HG02759 (cell line): ENCODE results near the gene SEC61B.
"Not testable (repeated sequence)": the region's sequence is repeated elsewhere in the genome, so short reads cannot be mapped to it uniquely, and the experiment has no call there.

ENCODE experiments used
- ATAC-seq: cut with Tn5 transposase; IDR thresholded peaks from one replicate; pipeline ENCODE4 v1.9.1; 2021; ENCODE audit warnings: mild to moderate bottlenecking, moderate library complexity; ENCODE audit not compliant: unreplicated experiment

SEC61B gene

DNA sequence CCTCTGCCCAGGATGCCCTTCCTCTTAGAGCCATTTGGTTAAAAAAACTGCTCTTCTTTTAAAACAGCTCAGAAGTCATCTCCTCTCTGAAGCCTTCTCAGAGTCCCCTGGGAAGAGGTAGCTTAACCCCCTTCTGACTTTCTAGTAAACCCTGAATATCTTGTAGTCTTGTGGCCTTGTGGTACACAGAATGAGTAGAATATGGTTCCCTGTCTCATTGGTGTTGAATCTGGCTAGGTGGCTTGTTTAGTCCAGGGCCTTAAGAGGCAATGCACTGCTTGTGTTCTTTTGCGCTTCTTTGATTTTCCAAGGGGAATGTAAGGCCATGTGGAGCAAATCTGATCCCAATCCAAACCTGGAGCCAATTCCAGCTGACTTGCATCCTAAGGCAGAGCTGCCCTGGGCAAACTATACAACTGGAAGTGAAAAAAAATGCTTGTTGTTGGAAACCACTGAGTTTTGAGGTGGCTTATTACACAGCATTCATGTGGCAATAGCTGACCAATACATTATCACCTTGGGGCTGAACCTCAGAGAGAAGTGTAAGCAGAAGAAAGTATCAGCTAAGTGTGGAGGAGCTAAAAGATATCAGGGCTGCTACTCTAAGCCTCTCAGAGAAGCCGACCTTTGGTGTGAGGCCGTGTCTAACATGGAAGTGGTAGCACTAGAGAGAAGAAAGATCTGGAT, 31.3 kb upstream of the SEC61B start:
- no peak for ATAC-seq

DNA sequence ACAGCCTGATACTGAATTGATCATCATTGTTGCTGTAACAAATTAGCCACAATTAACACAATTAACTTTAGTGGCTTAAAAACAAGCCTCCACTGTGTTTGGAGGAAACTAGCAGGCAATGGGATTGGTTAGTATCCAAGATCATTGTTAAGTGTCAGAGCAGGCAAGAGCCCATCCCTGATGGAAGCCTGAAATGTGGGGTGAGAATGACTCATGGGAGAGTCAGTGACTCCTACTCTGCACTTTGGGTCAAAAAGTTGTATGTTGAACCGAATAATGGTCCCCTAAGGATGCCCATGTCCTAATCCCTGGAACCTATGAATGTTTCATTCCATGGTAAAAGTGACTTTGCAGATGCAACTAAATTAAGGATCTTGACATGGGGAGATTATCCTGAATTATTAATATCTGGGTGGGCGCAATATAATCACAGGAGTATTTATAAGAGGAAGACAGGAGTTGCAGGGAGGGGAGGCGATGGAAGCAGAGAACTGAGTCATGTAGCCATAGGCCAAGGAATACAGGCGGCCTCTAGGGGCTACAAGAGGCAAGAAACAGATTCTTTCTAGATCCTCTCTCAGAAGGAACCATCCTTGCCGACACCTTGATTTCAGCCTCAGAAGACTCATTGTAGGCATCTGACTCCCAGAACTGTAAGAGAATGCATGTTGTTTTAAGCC, 29.2 kb upstream of the SEC61B start:
- no peak for ATAC-seq

DNA sequence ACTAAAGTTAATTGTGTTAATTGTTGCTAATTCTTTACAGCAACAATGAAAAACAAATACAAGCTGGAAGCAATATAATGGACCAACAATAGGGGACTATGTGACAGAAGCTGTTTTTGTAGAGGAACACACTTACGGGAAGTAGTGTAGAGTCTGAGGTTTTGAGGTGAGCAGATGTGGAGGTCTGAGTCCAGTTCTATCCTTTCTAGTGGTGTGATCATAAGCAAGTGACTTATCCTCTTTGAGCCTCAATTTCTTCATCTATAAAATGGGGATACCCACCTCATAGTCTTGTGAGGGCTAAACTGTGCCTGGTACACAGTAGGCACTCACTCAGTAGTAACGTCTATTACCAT, 28.6 kb upstream of the SEC61B start:
- ATAC-seq = no peak

DNA sequence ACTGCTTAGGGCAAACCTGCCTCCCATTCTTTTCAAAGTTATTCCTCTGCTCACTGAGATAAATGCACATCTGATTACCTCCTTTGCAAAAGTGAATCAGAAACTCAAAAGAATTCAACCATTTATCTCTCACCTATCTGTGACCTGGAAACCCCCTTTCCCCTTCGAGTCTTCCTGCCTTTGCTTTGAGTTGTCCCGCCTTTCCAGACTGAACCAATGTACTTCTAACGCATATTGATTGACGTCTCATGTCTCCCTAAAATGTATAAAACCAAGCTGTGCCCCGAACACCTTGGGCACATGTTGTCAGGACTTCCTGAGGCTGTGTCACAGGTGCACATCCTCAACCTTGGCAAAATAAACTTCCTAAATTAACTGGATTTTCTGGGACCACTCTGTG, 25.6 kb upstream of the SEC61B start:
- ATAC-seq = not testable (repeated sequence)

DNA sequence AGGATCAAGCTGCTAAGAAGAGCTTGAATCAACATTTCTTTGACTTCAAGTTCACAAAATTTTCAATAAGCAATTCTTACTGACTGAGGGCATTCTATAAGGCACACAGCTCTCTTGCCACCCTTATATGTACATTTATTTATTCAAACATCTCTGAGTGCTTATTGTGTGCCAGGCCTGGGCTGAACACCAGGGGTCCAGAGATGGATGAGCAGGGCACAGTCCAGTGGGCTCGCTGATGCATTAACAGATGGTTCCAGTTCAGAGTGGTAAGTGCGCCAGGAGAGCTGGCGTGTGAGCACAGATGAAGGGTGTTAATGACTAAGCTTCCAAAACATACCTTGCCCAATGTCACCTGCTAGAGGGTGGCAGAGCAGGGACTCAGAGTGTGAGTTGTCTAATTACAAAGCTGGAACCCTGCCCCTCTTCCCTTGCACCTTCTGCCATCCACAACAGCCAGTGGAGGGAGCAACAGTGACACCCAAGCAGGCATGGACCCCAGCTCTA, 24.9 kb upstream of the SEC61B start:
- ATAC-seq = no peak

DNA sequence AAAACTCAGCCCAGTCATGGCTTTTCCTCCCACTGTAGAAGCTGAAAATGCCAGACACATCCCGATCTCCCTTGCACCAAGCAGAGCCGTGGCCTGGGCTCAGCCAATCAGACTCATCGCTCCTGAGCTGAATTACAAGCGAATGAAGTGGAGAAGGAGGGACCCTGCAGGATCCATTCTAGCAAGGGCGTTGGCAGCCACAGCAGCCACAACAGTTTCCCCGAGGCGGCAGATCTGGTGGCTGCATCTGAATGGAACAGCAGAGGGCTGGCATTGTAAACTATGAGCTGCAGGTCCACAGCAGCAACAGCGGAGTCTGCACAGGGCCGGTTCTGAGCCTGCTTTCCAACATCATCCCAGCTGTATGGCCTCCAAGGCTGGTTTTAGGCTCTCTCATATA, 24.1 kb upstream of the SEC61B start:
- no peak for ATAC-seq

DNA sequence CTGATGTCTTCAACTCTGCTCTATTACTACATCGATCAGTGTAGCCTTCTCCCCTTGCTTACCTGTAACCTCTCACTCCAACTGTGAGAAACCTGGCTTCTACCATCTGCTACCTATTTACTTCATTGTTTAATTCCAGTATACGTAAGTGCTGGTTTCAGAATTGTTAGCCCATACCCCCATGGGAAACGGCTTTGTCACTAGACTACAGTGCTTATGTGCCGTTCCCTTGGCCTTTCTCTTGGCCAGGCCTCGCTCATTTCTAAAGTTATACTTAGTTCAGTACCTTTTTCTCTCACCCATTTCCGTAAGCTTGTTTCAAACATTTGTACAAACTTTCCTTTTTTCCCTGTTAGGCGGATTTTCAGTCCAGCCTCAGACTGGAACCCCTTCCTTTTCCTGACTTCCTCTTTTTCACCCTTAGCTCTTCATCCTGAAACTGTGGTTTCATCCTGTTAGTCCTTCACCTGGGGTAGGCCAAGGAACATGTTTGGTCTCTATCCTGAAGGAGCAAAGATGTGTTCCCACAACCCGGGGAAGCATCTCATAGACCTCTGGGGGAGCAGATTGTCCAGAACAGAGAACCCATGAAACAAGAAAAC, 22.0 kb upstream of the SEC61B start:
- no peak for ATAC-seq

DNA sequence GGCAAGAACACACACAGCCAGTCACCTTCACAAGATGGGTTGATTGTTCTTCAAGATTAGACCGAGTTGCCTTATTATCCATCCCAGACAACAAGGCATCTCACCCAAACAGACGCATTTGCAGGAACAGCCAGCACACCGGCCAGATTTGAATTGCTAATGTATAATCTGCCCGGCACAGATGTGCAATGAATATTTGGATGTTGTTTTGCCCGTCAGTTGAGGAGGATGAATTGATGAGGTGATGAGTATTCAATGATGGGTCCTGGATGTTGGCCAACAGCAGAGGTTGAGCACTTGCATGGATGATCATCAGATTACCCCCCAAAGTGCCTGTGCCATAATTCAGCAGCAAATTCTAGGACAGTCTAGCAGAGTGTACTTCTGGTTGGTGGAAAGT, 20.5 kb upstream of the SEC61B start:
- ATAC-seq = no peak

DNA sequence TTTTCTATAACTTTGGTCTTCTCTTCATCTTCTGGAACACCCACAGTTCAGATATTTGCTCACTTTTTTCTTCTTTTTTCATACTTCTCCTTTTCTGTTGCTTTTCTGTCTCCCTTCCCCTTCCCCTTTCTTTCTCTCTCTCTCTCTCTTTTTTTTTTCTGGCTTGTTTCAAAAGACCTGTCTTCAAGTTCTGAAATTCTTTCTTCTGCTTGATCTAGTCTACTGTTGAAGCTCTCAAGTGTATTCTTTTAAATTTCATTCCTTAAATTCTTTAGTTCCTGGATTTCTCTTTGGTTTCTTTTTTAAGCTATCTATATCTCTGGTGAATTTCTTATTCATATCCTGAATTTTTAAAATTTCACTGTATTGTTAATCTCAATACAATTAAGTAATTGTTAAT, 11.5 kb upstream of the SEC61B start:
- no peak for ATAC-seq

DNA sequence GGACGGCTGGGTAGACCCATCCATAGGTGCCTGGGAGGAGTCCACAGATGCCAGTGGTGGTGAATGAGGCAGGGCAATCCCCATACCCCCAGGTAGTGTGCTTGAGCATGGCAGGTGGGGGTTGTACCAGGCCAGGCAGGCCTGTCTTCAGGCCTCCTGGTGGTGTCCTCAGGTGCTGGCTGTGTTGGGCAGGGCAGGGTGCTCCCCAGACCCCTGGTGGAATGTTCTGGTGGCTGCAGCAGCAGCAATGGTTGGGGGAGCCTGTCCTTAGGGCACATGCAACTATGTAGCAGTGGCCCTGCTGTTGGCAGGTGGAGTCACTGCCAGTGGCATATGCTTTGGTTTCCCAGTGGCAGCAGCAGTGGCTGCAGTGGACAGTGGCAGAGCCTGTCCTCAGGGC, 10.3 kb upstream of the SEC61B start:
- no peak for ATAC-seq

DNA sequence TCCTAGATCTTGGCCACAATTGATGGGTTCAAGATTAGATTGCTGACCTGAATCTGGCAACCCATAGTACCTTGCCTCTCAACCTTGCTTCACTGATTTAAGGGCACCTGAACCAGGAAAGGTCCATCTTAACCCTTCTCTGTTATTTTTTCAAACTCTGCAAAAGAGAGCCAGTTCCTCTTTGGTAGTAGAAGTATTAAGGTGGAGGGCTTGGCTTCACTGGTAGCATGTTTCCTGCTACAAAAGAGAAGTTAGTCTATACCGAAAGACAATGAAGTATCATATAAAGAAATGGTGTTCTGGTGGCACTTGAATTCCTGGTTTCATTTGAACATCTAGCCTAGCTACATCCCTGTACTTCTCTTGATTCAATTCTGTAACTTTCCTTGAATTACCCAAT, 8.9 kb upstream of the SEC61B start:
- no peak for ATAC-seq

DNA sequence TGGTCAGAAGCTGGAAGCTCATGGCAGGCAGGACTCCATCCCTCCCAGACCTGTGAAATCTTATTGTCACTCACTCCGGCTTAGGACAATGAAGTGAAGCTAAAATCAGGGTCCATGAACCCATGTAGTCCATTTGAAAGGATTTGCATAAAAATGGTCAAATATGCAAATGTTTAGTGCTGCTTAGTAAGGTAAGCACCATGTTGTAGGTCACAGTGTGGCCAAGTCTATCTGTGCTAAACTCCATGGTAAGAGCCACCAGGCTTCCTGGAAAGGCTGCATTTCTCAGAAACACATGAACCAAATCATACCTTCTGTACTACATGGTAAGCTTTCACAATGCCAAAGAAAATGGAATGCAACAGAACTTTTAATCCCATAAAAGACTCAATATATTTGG, 6.0 kb upstream of the SEC61B start:
- no peak for ATAC-seq

DNA sequence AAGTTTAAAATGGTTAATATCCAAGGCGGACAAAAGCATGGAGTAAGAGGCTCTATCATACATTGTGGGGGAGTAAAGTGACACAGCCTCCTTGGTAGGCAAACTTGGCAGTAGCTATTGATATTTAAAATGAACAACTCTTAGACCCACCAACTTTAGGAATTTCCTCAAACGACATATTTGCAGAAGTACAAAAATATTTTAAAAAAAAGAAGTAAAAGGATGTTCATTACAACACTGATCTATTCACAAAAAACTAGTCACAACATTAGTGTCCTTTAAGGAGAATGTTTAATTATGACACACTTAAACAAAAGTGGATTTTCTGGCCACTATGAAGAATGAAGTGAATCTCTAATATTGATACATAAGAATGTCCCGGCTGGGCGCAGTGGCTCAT, 2.1 kb upstream of the SEC61B start:
- no peak for ATAC-seq

DNA sequence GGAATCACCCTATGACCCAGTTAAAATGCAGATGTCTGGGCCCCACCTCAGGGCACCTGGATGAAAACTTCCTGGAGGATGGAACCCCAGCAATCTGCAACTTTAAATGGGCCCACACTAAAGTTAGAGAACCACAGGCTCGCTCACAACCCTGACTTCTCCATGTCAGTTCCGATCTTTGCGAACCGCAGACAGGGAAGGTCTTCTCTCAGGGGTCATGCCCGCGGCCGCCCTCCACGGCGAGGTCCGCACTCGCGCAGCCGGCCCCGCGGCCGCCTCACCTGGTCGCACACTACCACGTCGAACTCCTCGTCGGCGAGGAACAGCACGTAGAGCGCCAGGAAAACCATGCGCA, 839 bp upstream of the SEC61B start:
- no peak for ATAC-seq

DNA sequence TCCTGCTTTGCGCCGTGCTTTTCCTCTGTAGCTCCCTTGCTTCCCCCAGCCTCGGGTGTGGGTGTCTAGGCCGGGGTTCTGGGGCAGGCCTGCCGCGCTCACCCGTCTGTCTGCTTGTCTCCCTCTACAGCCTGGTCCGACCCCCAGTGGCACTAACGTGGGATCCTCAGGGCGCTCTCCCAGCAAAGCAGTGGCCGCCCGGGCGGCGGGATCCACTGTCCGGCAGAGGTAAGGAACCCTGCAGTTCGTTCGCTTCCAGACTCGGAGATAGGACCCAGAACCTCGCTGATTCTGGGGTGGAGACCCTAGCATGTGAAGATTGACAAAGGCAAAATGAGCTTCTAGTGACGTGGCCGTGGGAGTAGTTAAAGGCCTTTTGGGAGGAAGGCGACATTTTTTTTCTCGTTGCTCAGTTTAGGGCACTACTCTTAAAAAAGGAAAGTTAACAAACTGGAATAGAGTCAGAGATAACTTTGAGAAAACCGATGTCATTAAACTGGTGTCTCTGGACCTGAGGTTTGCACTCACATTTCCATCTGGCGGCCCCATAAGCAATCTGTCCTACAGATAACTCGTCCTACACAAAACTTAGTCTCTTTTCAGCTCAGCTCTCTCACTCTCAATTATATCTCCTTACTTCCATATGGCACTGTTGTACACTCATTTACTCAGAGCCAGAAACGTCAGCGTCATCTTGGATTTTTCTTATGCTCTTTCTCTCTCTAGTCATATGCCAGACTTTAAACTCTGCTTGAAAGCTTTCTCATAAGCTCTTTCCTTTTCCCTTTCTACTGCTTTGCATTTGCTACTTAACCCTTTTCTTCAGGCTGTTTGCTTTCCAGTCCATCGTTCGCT, 561 bp downstream of the SEC61B start:
- peak; percentile 30 for ATAC-seq

DNA sequence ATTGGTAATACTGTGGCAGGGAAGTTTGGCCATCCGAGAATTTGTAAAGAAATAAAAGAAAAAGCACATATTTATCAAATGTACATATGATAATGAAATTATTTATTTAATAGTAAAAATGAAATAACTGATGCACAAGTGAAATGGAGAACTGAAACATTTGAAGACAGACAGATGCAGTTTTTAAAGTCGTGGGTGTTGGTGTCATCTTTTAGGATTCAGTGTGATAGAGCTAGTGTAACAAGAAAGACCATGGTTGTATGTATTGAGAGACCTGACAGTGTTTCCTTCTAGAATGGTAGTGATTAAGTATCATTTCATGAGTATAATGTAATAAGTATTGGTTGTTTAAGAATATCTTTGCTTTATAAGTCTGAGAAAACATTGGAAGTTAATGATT, 2.4 kb downstream of the SEC61B start:
- ATAC-seq = no peak

DNA sequence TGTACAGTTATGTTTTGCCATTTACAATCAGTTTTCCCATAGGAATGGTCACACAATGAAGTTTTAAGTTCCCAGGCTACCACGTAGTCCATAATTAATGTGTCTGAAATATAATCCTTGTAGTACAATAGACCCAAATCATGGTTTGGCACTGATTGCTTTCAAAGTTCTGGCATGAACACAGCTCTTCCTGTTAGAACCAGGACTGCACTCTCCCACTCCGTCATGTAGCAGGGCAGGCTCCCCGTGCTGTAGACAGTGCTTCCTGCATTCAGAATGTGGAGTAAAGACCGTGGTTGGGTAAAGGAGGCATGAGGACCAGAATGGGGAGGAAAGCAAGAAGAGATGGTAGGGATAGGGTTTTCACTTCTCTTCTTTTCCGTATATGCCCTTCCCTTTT, 4.0 kb downstream of the SEC61B start:
- no peak for ATAC-seq

DNA sequence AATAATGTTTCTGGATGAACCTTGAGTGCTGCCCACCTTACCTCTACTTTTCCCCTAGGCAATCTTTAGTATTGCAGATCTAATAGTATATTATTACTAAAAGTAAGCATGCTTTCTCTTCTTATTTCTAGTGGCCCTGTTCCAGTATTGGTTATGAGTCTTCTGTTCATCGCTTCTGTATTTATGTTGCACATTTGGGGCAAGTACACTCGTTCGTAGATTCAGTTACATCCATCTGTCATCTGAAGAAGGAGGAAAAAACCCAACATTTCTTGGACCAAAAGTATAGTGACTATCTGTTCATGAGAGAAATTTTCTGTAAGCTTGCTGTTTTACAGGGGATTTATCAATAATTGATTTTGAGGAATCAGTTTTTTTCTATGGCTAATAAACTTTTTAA, 8.1 kb downstream of the SEC61B start:
- ATAC-seq = no peak

DNA sequence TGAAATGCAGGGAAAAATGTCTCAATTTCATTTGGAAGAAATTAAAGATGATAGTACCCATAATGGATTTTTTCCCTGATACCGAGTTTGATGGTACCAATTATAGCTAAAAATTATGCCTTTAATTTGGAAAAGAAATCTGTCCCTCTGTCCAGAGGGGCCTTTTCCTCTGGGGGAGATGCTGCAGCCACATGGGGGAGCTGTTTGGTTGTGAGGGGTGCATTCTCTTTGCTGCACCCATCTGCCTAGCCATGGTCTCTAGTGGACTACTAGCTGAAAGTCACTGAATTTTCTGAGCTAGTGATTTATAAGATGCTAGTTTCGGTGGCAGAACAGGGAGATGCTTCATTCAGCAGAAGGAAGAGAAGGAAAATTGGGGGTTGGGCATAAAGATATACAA, 9.6 kb downstream of the SEC61B start:
- ATAC-seq = no peak

DNA sequence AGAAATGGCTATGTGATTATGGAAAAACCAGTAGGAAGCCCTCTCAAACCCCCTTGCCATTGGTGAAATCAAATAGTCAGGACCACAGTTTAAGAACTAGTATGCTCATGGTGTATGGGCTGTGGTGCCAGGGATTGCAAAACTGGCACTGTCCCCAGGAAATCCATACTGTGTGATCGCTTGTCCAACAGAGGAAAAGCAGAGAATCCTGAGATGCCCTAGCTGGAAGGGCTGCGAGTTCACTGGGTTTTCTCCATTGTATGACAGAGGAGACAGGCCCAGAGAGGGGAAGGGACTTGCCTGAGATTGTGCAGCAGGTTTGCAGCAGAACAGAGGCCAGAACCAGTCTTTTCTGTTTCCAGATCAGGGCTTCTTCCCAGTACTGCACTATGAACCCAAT, 12.5 kb downstream of the SEC61B start:
- no peak for ATAC-seq

DNA sequence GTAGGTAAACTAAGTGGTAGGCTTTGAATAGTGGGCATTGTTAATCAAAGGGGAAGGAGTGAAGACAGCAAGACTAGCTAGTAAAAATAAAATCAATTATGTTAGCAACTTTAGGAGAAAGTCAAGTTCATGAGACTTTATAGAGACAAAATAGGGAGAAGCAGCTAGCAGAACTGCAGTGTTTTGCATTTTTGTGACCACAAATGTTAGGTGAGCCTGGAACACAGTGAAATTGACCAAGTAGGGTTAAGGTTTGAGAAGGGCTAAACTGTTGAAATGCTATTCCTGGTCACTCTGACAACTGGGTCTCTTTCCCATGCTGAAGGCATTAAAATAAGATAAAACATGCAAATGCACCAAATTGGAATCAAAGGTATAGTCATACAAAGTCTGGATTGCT, 13.0 kb downstream of the SEC61B start:
- no peak for ATAC-seq
